Omental fat pad (tissue), 4 donors: ENCODE data around the gene CNOT11. TPM values are rescaled to one million over a fixed set of nuclear protein-coding genes. Genes with fewer than 3 reads are reported as not detected.

Experiments used
- ATAC-seq: fragments of 150-250 bp; one replicate; pipeline ENCODE4 v1.9.1; 2016; ENCODE audit warnings: mild to moderate bottlenecking, moderate library complexity; ENCODE audit not compliant: low FRiP score
- DNase-seq: peaks from one replicate; pipeline ENCODE4 v3.0.0-alpha.2; 2019; ENCODE audit warnings: low spot score
- CTCF ChIP-seq, 3 donors: fragments of 450-650 bp; IDR thresholded peaks; one replicate each; pipeline ENCODE4 v1.5.1; 2016 to 2017; ENCODE audit warnings: antibody characterized with exemption in 3 of 3, mild to moderate bottlenecking in 3 of 3, moderate library complexity in 2 of 3
- total RNA-seq, 4 donors: library from RNA; depleted of rRNA; stranded (reverse); fragments of >200 nt; gene quantifications; one replicate each; pipeline ENCODE4 v1.1.0, GENCODE V29; 2016

Gene CNOT11
- total RNA-seq, 4 donors from 2014 or later: 18.4 to 28.5 (median 22.8) TPM

- ATAC-seq: no peak
- no peak for TF ChIP-seq CTCF (IDR thresholded peaks at IDR 0.05)
- no peak for DNase-seq
Observed at GRCh38 chr2:101263377-101263800, 10.7 kb downstream of the CNOT11 start.

- ATAC-seq (no peak), DNase-seq (no peak)
- TF ChIP-seq CTCF (IDR thresholded peaks at IDR 0.05): no peak
Observed at GRCh38 chr2:101264360-101264939, 11.8 kb downstream of the CNOT11 start.

GRCh38 chr2:101265893-101266499 lies 13.3 kb downstream of the CNOT11 start:
- ATAC-seq: no peak
- no peak for DNase-seq
- no peak for TF ChIP-seq CTCF (IDR thresholded peaks at IDR 0.05)

- DNase-seq (no peak), ATAC-seq (no peak)
- TF ChIP-seq CTCF (IDR thresholded peaks at IDR 0.05): no peak
Observed at GRCh38 chr2:101267671-101268656, 15.3 kb downstream of the CNOT11 start.

- no peak for TF ChIP-seq CTCF (IDR thresholded peaks at IDR 0.05)
- DNase-seq (no peak), ATAC-seq (no peak)
Observed at GRCh38 chr2:101270700-101271259, 18.1 kb downstream of the CNOT11 start.

GRCh38 chr2:101272045-101272784 lies 19.5 kb downstream of the CNOT11 start:
- no peak for TF ChIP-seq CTCF (IDR thresholded peaks at IDR 0.05)
- ATAC-seq: no peak
- DNase-seq: no peak
